GM23338 (cell line): Measurements from ENCODE around the gene PMM1. TPM values are rescaled to one million over a fixed set of nuclear protein-coding genes. Genes with fewer than 3 reads are reported as not detected.

ENCODE experiments used
- ATAC-seq: fragments of 200-7000 bp; cut with Tn5 transposase; 3 replicates; pipeline ENCODE4 v1.9.1; 2020
- DNase-seq: peaks from one replicate; pipeline ENCODE4 v3.0.0-alpha.2; 2015; ENCODE audit warnings: low spot score
- H2AFZ ChIP-seq: fragments of 200-600 bp; sonication (generic); 2 replicates; pipeline ENCODE4 v1.8.0; 2016; ENCODE audit warnings: antibody characterized with exemption, mild to moderate bottlenecking, moderate library complexity
- H3F3A ChIP-seq: fragments of 200-600 bp; sonication (generic); replicated peaks from 2 replicates; pipeline ENCODE4 v1.8.0; 2017; ENCODE audit warnings: antibody characterized with exemption, mixed run types, low read depth
- H3K27ac ChIP-seq: fragments of 200-600 bp; sonication (generic); 2 replicates; pipeline ENCODE4 v1.6.1; 2016; ENCODE audit warnings: low read depth
- H3K27me3 ChIP-seq: fragments of 200-600 bp; sonication (generic); 2 replicates; pipeline ENCODE4 v1.8.0; 2016; ENCODE audit warnings: mild to moderate bottlenecking, mixed run types, moderate library complexity; ENCODE audit not compliant: insufficient read depth
- H3K36me3 ChIP-seq: fragments of 200-600 bp; sonication (generic); 2 replicates; pipeline ENCODE4 v1.8.0; 2016; ENCODE audit warnings: mild to moderate bottlenecking; ENCODE audit not compliant: insufficient read depth
- H3K4me1 ChIP-seq: fragments of 200-600 bp; sonication (generic); 2 replicates; pipeline ENCODE4 v1.8.0; 2016; ENCODE audit warnings: mild to moderate bottlenecking, moderate library complexity; ENCODE audit not compliant: insufficient read depth
- H3K4me2 ChIP-seq: fragments of 200-600 bp; sonication (generic); 2 replicates; pipeline ENCODE4 v1.7.1; 2017; ENCODE audit warnings: mixed run types
- H3K4me3 ChIP-seq: fragments of 200-600 bp; sonication (generic); 2 replicates; pipeline ENCODE4 v1.6.1; 2016; ENCODE audit warnings: mixed run types
- H3K79me2 ChIP-seq: fragments of 200-600 bp; sonication (generic); replicated peaks from 2 replicates; pipeline ENCODE4 v1.8.0; 2017; ENCODE audit warnings: mild to moderate bottlenecking; ENCODE audit not compliant: insufficient read depth
- H3K9me2 ChIP-seq: fragments of 200-600 bp; sonication (generic); 2 replicates; pipeline ENCODE4 v1.8.0; 2017; ENCODE audit not compliant: insufficient read depth
- H4K20me1 ChIP-seq: fragments of 200-600 bp; sonication (generic); replicated peaks from 2 replicates; pipeline ENCODE4 v1.8.0; 2017; ENCODE audit warnings: mild to moderate bottlenecking; ENCODE audit not compliant: insufficient read depth
- H3K27ac Mint-ChIP-seq: 2 replicates; pipeline ENCODE4 v1.8.0; 2020; ENCODE audit warnings: inconsistent platforms, mild to moderate bottlenecking, moderate library complexity, mixed read lengths
- H3K27me3 Mint-ChIP-seq: 3 replicates; pipeline ENCODE4 v1.8.0; 2022; ENCODE audit warnings: low read depth, mild to moderate bottlenecking, moderate library complexity, mixed read lengths, inconsistent platforms; ENCODE audit not compliant: insufficient read depth, poor library complexity
- H3K36me3 Mint-ChIP-seq: 3 replicates; pipeline ENCODE4 v1.8.0; 2021; ENCODE audit warnings: low read depth, mild to moderate bottlenecking, inconsistent platforms, moderate library complexity, mixed read lengths
- H3K4me1 Mint-ChIP-seq: 3 replicates; pipeline ENCODE4 v1.8.0; 2020; ENCODE audit warnings: mild to moderate bottlenecking, inconsistent platforms, mixed read lengths
- H3K4me3 Mint-ChIP-seq: 3 replicates; pipeline ENCODE4 v1.8.0; 2021; ENCODE audit warnings: moderate library complexity, mild to moderate bottlenecking, inconsistent platforms, mixed read lengths
- H3K9me3 Mint-ChIP-seq: 3 replicates; pipeline ENCODE4 v1.8.0; 2020; ENCODE audit warnings: moderate library complexity, mild to moderate bottlenecking, inconsistent platforms, mixed read lengths
- CREB1 ChIP-seq: fragments of 250-450 bp; sonication (Bioruptor Pico); IDR thresholded peaks from 2 replicates; pipeline ENCODE4 v1.5.0; 2020; ENCODE audit warnings: low read depth, mild to moderate bottlenecking, moderate library complexity
- EZH2 ChIP-seq: fragments of 200-600 bp; sonication (generic); IDR thresholded peaks from one replicate; pipeline ENCODE4 v1.8.0; 2017; ENCODE audit warnings: antibody characterized with exemption, mild to moderate bottlenecking, low read depth; ENCODE audit not compliant: unreplicated experiment
- EZH2phosphoT487 ChIP-seq: fragments of 200-600 bp; sonication (generic); IDR thresholded peaks from one replicate; pipeline ENCODE4 v1.8.1; 2018; ENCODE audit warnings: antibody characterized with exemption; ENCODE audit not compliant: unreplicated experiment
- JUNB ChIP-seq: IDR thresholded peaks from one replicate; pipeline ENCODE4 v1.6.1; 2016; ENCODE audit warnings: antibody characterized with exemption; ENCODE audit not compliant: unreplicated experiment
- NANOG ChIP-seq: IDR thresholded peaks from 2 replicates; pipeline ENCODE4 v1.6.1; 2016; ENCODE audit warnings: antibody characterized with exemption, borderline replicate concordance
- POLR2AphosphoS5 ChIP-seq: IDR thresholded peaks from 2 replicates; pipeline ENCODE4 v1.6.1; 2016; ENCODE audit warnings: antibody characterized with exemption, low read depth
- REST ChIP-seq: IDR thresholded peaks from one replicate; pipeline ENCODE4 v1.6.1; 2018; ENCODE audit warnings: antibody characterized with exemption; ENCODE audit not compliant: unreplicated experiment
- STAT1 ChIP-seq: IDR thresholded peaks from one replicate; pipeline ENCODE4 v1.6.1; 2016; ENCODE audit warnings: antibody characterized with exemption; ENCODE audit not compliant: unreplicated experiment
- ZNF114 ChIP-seq: fragments of 250-450 bp; sonication (Bioruptor Pico); IDR thresholded peaks from 2 replicates; pipeline ENCODE4 v1.5.0; 2020; ENCODE audit warnings: mild to moderate bottlenecking, moderate library complexity
- ZNF331 ChIP-seq: fragments of 250-450 bp; sonication (Bioruptor Pico); IDR thresholded peaks from 2 replicates; pipeline ENCODE4 v1.5.0; 2020; ENCODE audit warnings: low read depth, mild to moderate bottlenecking, moderate library complexity
- polyA plus RNA-seq: library from polyadenylated mRNA; unstranded; fragments of >200 nt; fragmentation: Nextera tagmentation; extraction: Ambion mirVana; gene quantifications from 2 replicates; pipeline ENCODE4 v1.2.1, GENCODE V29; 2016
- total RNA-seq: library from RNA; depleted of rRNA; stranded (reverse); fragments of >200 nt; shearing (Covaris generic); gene quantifications from 2 replicates; pipeline ENCODE4 v1.2.3, GENCODE V29; 2014
- TF ChIP-seq, protein P1 (sequence below): fragments of 250-450 bp; sonication (Bioruptor Pico); IDR thresholded peaks from 2 replicates; pipeline ENCODE4 v1.5.0; 2020; ENCODE audit warnings: mild to moderate bottlenecking, moderate library complexity
- TF ChIP-seq, protein P2 (sequence below), 2 experiments: fragments of 200-600 bp in 1 of 2; sonication (generic) in 1 of 2; conservative IDR thresholded peaks; 2 replicates each; pipeline versions ENCODE4 v1.5.1 to v1.6.1; 2016 to 2017; ENCODE audit warnings: antibody characterized with exemption in 2 of 2, low read depth in 2 of 2, mild to moderate bottlenecking in 2 of 2, moderate library complexity in 1 of 2
- TF ChIP-seq, protein P3 (sequence below): IDR thresholded peaks from 2 replicates; pipeline ENCODE4 v1.6.1; 2016; ENCODE audit warnings: antibody characterized with exemption

PMM1 gene
- total and polyA plus RNA-seq, 2 experiments from 2014 or later: 8.7 to 9.9 TPM

- no peaks in the 10 kb centered on the region; the same call in 1 of the 2 replicates for H4K20me1 ChIP-seq
- no peak overlapping the region for H3K4me3 ChIP-seq
- no peak overlapping the region for H3K27ac Mint-ChIP-seq
- DNase-seq (no peak), ATAC-seq (no peak)
- peaks cover 15% of the 10 kb centered on the region for H3K27me3 Mint-ChIP-seq
- H3K9me2 ChIP-seq: no peaks in the 10 kb centered on the region
- TF ChIP-seq, protein P1, sequence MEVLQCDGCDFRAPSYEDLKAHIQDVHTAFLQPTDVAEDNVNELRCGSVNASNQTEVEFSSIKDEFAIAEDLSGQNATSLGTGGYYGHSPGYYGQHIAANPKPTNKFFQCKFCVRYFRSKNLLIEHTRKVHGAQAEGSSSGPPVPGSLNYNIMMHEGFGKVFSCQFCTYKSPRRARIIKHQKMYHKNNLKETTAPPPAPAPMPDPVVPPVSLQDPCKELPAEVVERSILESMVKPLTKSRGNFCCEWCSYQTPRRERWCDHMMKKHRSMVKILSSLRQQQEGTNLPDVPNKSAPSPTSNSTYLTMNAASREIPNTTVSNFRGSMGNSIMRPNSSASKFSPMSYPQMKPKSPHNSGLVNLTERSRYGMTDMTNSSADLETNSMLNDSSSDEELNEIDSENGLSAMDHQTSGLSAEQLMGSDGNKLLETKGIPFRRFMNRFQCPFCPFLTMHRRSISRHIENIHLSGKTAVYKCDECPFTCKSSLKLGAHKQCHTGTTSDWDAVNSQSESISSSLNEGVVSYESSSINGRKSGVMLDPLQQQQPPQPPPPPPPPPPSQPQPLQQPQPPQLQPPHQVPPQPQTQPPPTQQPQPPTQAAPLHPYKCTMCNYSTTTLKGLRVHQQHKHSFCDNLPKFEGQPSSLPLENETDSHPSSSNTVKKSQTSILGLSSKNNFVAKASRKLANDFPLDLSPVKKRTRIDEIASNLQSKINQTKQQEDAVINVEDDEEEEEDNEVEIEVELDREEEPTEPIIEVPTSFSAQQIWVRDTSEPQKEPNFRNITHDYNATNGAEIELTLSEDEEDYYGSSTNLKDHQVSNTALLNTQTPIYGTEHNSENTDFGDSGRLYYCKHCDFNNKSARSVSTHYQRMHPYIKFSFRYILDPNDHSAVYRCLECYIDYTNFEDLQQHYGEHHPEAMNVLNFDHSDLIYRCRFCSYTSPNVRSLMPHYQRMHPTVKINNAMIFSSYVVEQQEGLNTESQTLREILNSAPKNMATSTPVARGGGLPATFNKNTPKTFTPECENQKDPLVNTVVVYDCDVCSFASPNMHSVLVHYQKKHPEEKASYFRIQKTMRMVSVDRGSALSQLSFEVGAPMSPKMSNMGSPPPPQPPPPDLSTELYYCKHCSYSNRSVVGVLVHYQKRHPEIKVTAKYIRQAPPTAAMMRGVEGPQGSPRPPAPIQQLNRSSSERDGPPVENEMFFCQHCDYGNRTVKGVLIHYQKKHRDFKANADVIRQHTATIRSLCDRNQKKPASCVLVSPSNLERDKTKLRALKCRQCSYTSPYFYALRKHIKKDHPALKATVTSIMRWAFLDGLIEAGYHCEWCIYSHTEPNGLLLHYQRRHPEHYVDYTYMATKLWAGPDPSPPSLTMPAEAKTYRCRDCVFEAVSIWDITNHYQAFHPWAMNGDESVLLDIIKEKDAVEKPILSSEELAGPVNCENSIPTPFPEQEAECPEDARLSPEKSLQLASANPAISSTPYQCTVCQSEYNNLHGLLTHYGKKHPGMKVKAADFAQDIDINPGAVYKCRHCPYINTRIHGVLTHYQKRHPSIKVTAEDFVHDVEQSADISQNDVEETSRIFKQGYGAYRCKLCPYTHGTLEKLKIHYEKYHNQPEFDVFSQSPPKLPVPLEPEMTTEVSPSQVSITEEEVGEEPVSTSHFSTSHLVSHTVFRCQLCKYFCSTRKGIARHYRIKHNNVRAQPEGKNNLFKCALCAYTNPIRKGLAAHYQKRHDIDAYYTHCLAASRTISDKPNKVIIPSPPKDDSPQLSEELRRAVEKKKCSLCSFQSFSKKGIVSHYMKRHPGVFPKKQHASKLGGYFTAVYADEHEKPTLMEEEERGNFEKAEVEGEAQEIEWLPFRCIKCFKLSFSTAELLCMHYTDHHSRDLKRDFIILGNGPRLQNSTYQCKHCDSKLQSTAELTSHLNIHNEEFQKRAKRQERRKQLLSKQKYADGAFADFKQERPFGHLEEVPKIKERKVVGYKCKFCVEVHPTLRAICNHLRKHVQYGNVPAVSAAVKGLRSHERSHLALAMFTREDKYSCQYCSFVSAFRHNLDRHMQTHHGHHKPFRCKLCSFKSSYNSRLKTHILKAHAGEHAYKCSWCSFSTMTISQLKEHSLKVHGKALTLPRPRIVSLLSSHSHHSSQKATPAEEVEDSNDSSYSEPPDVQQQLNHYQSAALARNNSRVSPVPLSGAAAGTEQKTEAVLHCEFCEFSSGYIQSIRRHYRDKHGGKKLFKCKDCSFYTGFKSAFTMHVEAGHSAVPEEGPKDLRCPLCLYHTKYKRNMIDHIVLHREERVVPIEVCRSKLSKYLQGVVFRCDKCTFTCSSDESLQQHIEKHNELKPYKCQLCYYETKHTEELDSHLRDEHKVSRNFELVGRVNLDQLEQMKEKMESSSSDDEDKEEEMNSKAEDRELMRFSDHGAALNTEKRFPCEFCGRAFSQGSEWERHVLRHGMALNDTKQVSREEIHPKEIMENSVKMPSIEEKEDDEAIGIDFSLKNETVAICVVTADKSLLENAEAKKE (CRISPR knock-in tag): no peak
- TF ChIP-seq STAT1: no peak
- no peak for TF ChIP-seq EZH2
- TF ChIP-seq, protein P2, sequence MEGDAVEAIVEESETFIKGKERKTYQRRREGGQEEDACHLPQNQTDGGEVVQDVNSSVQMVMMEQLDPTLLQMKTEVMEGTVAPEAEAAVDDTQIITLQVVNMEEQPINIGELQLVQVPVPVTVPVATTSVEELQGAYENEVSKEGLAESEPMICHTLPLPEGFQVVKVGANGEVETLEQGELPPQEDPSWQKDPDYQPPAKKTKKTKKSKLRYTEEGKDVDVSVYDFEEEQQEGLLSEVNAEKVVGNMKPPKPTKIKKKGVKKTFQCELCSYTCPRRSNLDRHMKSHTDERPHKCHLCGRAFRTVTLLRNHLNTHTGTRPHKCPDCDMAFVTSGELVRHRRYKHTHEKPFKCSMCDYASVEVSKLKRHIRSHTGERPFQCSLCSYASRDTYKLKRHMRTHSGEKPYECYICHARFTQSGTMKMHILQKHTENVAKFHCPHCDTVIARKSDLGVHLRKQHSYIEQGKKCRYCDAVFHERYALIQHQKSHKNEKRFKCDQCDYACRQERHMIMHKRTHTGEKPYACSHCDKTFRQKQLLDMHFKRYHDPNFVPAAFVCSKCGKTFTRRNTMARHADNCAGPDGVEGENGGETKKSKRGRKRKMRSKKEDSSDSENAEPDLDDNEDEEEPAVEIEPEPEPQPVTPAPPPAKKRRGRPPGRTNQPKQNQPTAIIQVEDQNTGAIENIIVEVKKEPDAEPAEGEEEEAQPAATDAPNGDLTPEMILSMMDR (conservative IDR thresholded peaks at IDR 0.05; ENCODE audit: low read depth in 2 of 2): no peak
- no peak for TF ChIP-seq REST
- no peak for TF ChIP-seq CREB1 (CRISPR knock-in tag)
- no peak for TF ChIP-seq ZNF331 (CRISPR knock-in tag)
- TF ChIP-seq, protein P3, sequence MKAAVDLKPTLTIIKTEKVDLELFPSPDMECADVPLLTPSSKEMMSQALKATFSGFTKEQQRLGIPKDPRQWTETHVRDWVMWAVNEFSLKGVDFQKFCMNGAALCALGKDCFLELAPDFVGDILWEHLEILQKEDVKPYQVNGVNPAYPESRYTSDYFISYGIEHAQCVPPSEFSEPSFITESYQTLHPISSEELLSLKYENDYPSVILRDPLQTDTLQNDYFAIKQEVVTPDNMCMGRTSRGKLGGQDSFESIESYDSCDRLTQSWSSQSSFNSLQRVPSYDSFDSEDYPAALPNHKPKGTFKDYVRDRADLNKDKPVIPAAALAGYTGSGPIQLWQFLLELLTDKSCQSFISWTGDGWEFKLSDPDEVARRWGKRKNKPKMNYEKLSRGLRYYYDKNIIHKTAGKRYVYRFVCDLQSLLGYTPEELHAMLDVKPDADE: no peak
- TF ChIP-seq NANOG: no peak
- TF ChIP-seq POLR2AphosphoS5: no peak
- no peak for TF ChIP-seq ZNF114 (CRISPR knock-in tag)
- TF ChIP-seq JUNB: no peak
- no peak for TF ChIP-seq EZH2phosphoT487
- peaks cover 3% of the 10 kb centered on the region; the same call in 1 of the 3 replicates for H3K4me1 Mint-ChIP-seq
- H3F3A ChIP-seq: no peaks in the 10 kb centered on the region
- H3K79me2 ChIP-seq: no peaks in the 10 kb centered on the region
- no peak overlapping the region for H3K27ac ChIP-seq
- peaks cover 5% of the 10 kb centered on the region; the same call in 2 of the 3 replicates for H3K36me3 Mint-ChIP-seq
- H2AFZ ChIP-seq: no peak overlapping the region
- H3K36me3 ChIP-seq: no peaks in the 10 kb centered on the region
- no peaks in the 10 kb centered on the region for H3K27me3 ChIP-seq
- no peaks in the 10 kb centered on the region for H3K4me1 ChIP-seq
- no peaks in the 10 kb centered on the region for H3K9me3 Mint-ChIP-seq
- no peak overlapping the region; the same call in 2 of the 3 replicates for H3K4me3 Mint-ChIP-seq
- no peak overlapping the region for H3K4me2 ChIP-seq
Measured at GRCh38 chr22:41578818-41579217, 10.8 kb downstream of the PMM1 start.
